Right lobe of liver (tissue), 4 donors: ENCODE results near the gene HSPA12B.

ENCODE experiments used
- CTCF ChIP-seq, 4 donors: fragments of 200-600 bp in 3 of 4; fragments of 450-650 bp in 1 of 4; IDR thresholded peaks; one replicate each; pipeline versions ENCODE4 v1.5.1 to v1.8.0; 2016 to 2022; ENCODE audit warnings: antibody characterized with exemption in 4 of 4, mild to moderate bottlenecking in 2 of 4
- POLR2A ChIP-seq: fragments of 450-650 bp; IDR thresholded peaks from one replicate; pipeline ENCODE4 v1.6.1; 2017; ENCODE audit warnings: antibody characterized with exemption, mild to moderate bottlenecking
- donor health status: DM: no; HTN: no; CAD: no.
- donor health status: DM: no; HTN: no; CAD: no.
- donor health status: DM: no; HTN: yes; CAD: no.

- TF ChIP-seq CTCF (IDR thresholded peaks at IDR 0.05) = peak; percentile 61 to 97 (median 84)
- TF ChIP-seq POLR2A = no peak
Measured at GRCh38 chr20:3786665-3787323, 54.3 kb downstream of the HSPA12B start, which contains the start of gene CENPB.
